H9 (cell line): ENCODE measurements around the gene BRMS1L. TPM values are rescaled to one million over a fixed set of nuclear protein-coding genes. Genes with fewer than 3 reads are reported as not detected.
"Not testable (repeated sequence)": the region's sequence is repeated elsewhere in the genome, so short reads cannot be mapped to it uniquely, and the experiment has no call there.

Experiments used
- DNase-seq: peaks from one replicate; pipeline ENCODE4 v3.0.0-alpha.2; 2017
- H2AFZ ChIP-seq: one replicate; pipeline ENCODE4 v1.6.1; 2013; ENCODE audit warnings: mild to moderate bottlenecking, low read length, control low read depth, moderate library complexity
- H2AK5ac ChIP-seq: 2 replicates; pipeline ENCODE4 v1.6.1; 2013; ENCODE audit warnings: low read length, control low read depth, mixed read lengths; ENCODE audit not compliant: insufficient read length
- H2BK120ac ChIP-seq: one replicate; pipeline ENCODE4 v1.6.1; 2013; ENCODE audit warnings: low read depth, mild to moderate bottlenecking, low read length, control low read depth, inconsistent platforms; ENCODE audit not compliant: poor library complexity, severe bottlenecking
- H2BK12ac ChIP-seq: 2 replicates; pipeline ENCODE4 v1.6.1; 2013; ENCODE audit warnings: low read length, control low read depth, mixed read lengths, low read depth; ENCODE audit not compliant: insufficient read length
- H2BK15ac ChIP-seq: 2 replicates; pipeline ENCODE4 v1.6.1; 2013; ENCODE audit warnings: low read depth, low read length, control low read depth
- H2BK20ac ChIP-seq: one replicate; pipeline ENCODE4 v1.6.1; 2013; ENCODE audit warnings: low read depth, mild to moderate bottlenecking, low read length, control low read depth, inconsistent platforms; ENCODE audit not compliant: poor library complexity, severe bottlenecking
- H2BK5ac ChIP-seq: 2 replicates; pipeline ENCODE4 v1.6.1; 2013; ENCODE audit warnings: low read length, control low read depth, mixed read lengths; ENCODE audit not compliant: insufficient read length
- H3K14ac ChIP-seq: 2 replicates; pipeline ENCODE4 v1.6.1; 2013; ENCODE audit warnings: low read length, control low read depth; ENCODE audit not compliant: insufficient read depth
- H3K18ac ChIP-seq: 2 replicates; pipeline ENCODE4 v1.6.1; 2013; ENCODE audit warnings: low read depth, mild to moderate bottlenecking, mixed read lengths, low read length, control low read depth; ENCODE audit not compliant: insufficient read length
- H3K23ac ChIP-seq: 2 replicates; pipeline ENCODE4 v1.6.1; 2013; ENCODE audit warnings: low read length, control low read depth, mixed read lengths, low read depth; ENCODE audit not compliant: insufficient read length
- H3K23me2 ChIP-seq: 2 replicates; pipeline ENCODE4 v1.6.1; 2013; ENCODE audit warnings: low read depth, mild to moderate bottlenecking, mixed read lengths, low read length, control low read depth; ENCODE audit not compliant: insufficient read length, poor library complexity, severe bottlenecking
- H3K27ac ChIP-seq: 2 replicates; pipeline ENCODE4 v1.5.1; 2013; ENCODE audit warnings: low read length, control low read depth, mixed read lengths, low read depth; ENCODE audit not compliant: insufficient read length
- H3K27me3 ChIP-seq: 2 replicates; pipeline ENCODE4 v1.6.1; 2013; ENCODE audit warnings: low read length, control low read depth, inconsistent platforms; ENCODE audit not compliant: insufficient read depth
- H3K4ac ChIP-seq: 2 replicates; pipeline ENCODE4 v1.6.1; 2013; ENCODE audit warnings: low read depth, mild to moderate bottlenecking, control low read depth, inconsistent platforms, low read length, moderate library complexity
- H3K4me1 ChIP-seq: 2 replicates; pipeline ENCODE4 v1.6.1; 2013; ENCODE audit warnings: low read length, control low read depth, inconsistent platforms; ENCODE audit not compliant: insufficient read depth
- H3K4me2 ChIP-seq: 2 replicates; pipeline ENCODE4 v1.6.1; 2013; ENCODE audit warnings: low read length, control low read depth, mixed read lengths; ENCODE audit not compliant: insufficient read length, insufficient read depth
- H3K56ac ChIP-seq: 2 replicates; pipeline ENCODE4 v1.6.1; 2013; ENCODE audit warnings: low read depth, mild to moderate bottlenecking, mixed read lengths, low read length, control low read depth; ENCODE audit not compliant: insufficient read length
- H3K79me1 ChIP-seq: 2 replicates; pipeline ENCODE4 v1.6.1; 2013; ENCODE audit warnings: low read depth, mild to moderate bottlenecking, moderate library complexity, low read length, control low read depth, inconsistent platforms; ENCODE audit not compliant: insufficient read depth, poor library complexity, severe bottlenecking
- H3K79me2 ChIP-seq: 2 replicates; pipeline ENCODE4 v1.6.1; 2013; ENCODE audit warnings: low read length, control low read depth, inconsistent platforms; ENCODE audit not compliant: insufficient read depth
- H3K9ac ChIP-seq: 2 replicates; pipeline ENCODE4 v1.6.1; 2013; ENCODE audit warnings: low read length, control low read depth, mixed read lengths; ENCODE audit not compliant: insufficient read length; ENCODE audit errors: extremely low read depth
- H3K9me3 ChIP-seq: one replicate; pipeline ENCODE4 v1.6.1; 2013; ENCODE audit warnings: low read depth, low read length, inconsistent platforms; ENCODE audit not compliant: control insufficient read depth
- H3T11ph ChIP-seq: one replicate; pipeline ENCODE4 v1.6.1; 2013; ENCODE audit warnings: mild to moderate bottlenecking, low read length, control low read depth, inconsistent platforms
- H4K20me1 ChIP-seq: one replicate; pipeline ENCODE4 v1.6.1; 2013; ENCODE audit not compliant: control insufficient read depth, insufficient read length, insufficient read depth
- H4K5ac ChIP-seq: 2 replicates; pipeline ENCODE4 v1.6.1; 2013; ENCODE audit warnings: low read depth, mild to moderate bottlenecking, mixed read lengths, low read length, control low read depth; ENCODE audit not compliant: insufficient read length
- H4K8ac ChIP-seq: replicated peaks from 2 replicates; pipeline ENCODE4 v1.6.1; 2013; ENCODE audit warnings: low read length, control low read depth, mixed read lengths, low read depth; ENCODE audit not compliant: insufficient read length
- H4K91ac ChIP-seq: 2 replicates; pipeline ENCODE4 v1.6.1; 2013; ENCODE audit warnings: low read depth, mild to moderate bottlenecking, moderate library complexity, mixed read lengths, low read length, control low read depth; ENCODE audit not compliant: insufficient read length
- H3K27ac Mint-ChIP-seq, 3 experiments: 2 replicates in 2 of 3; 3 replicates in 1 of 3; pipeline ENCODE4 v1.8.0; 2020 to 2021; ENCODE audit warnings: mixed read lengths in 3 of 3, mild to moderate bottlenecking in 1 of 3, moderate library complexity in 1 of 3
- H3K27me3 Mint-ChIP-seq: 2 replicates; pipeline ENCODE4 v1.8.0; 2021; ENCODE audit warnings: low read depth, mild to moderate bottlenecking, moderate library complexity, mixed read lengths
- H3K36me3 Mint-ChIP-seq, 3 experiments: 2 replicates in 2 of 3; 3 replicates in 1 of 3; pipeline ENCODE4 v1.8.0; 2020 to 2021; ENCODE audit warnings: low read depth in 3 of 3, mixed read lengths in 3 of 3; ENCODE audit not compliant: insufficient read depth in 1 of 3
- H3K4me1 Mint-ChIP-seq, 2 experiments: 2 replicates each; pipeline ENCODE4 v1.8.0; 2020; ENCODE audit warnings: mixed read lengths in 2 of 2
- H3K4me3 Mint-ChIP-seq, 2 experiments: 2 replicates in 1 of 2; 3 replicates in 1 of 2; pipeline ENCODE4 v1.8.0; 2020 to 2021; ENCODE audit warnings: mild to moderate bottlenecking in 2 of 2, mixed read lengths in 2 of 2, moderate library complexity in 1 of 2
- H3K9me3 Mint-ChIP-seq, 2 experiments: 2 replicates in 1 of 2; 3 replicates in 1 of 2; pipeline ENCODE4 v1.8.0; 2020; ENCODE audit warnings: mild to moderate bottlenecking in 2 of 2, mixed read lengths in 2 of 2, moderate library complexity in 1 of 2
- WGBS: extraction: QIAGEN DNeasy Blood & Tissue Kit; methylation state at CpG from one replicate; pipeline ENCODE4 v1.1.7; 2013; ENCODE audit warnings: missing lambda C conversion rate, low lambda C conversion rate, mixed read lengths; ENCODE audit not compliant: insufficient read length; ENCODE audit errors: extremely low coverage; 5-methylcytosine and 5-hydroxymethylcytosine counted together
- total RNA-seq: library from RNA; stranded (reverse); gene quantifications from 2 replicates; pipeline ENCODE4 v1.2.1, GENCODE V29; 2021
- TF ChIP-seq, protein P1 (sequence below): fragments of 200-600 bp; sonication (generic); conservative IDR thresholded peaks from 3 replicates; pipeline ENCODE4 v1.8.0; 2021; ENCODE audit warnings: antibody characterized with exemption, mild to moderate bottlenecking

BRMS1L gene
- total RNA-seq, 1 experiment from 2014 or later = 12.9 TPM

- H3K79me2 ChIP-seq = no peaks in the 10 kb centered on the region
- Mint-ChIP-seq H3K4me1 (peaks cover 5 to 9% of the 10 kb centered on the region in 2 experiments; a peak in 3 of 4 replicates), H3K27ac (no peak overlapping the region), H3K36me3 (no peaks in the 10 kb centered on the region), H3K9me3 (no peaks in the 10 kb centered on the region; a peak in 1 of 5 replicates), H3K27me3 (no peaks in the 10 kb centered on the region), H3K4me3 (no peak overlapping the region)
- no CpG with 5 or more reads among the region's 3 CpGs for WGBS
- no peak overlapping the region for H2AK5ac ChIP-seq
- no peaks in the 10 kb centered on the region for H3K79me1 ChIP-seq
- no peak overlapping the region for H4K5ac ChIP-seq
- H4K8ac ChIP-seq = no peak overlapping the region
- no peak overlapping the region for H3K9ac ChIP-seq
- no peaks in the 10 kb centered on the region for H4K20me1 ChIP-seq
- peaks cover 5% of the 10 kb centered on the region for H3K23me2 ChIP-seq
- H3K18ac ChIP-seq = no peak overlapping the region
- no peak for DNase-seq
- no peak overlapping the region for H3K56ac ChIP-seq
- H3K27ac ChIP-seq = no peak overlapping the region
- H3K23ac ChIP-seq = no peak overlapping the region
- no peak overlapping the region for H3K4ac ChIP-seq
- TF ChIP-seq, protein P1, sequence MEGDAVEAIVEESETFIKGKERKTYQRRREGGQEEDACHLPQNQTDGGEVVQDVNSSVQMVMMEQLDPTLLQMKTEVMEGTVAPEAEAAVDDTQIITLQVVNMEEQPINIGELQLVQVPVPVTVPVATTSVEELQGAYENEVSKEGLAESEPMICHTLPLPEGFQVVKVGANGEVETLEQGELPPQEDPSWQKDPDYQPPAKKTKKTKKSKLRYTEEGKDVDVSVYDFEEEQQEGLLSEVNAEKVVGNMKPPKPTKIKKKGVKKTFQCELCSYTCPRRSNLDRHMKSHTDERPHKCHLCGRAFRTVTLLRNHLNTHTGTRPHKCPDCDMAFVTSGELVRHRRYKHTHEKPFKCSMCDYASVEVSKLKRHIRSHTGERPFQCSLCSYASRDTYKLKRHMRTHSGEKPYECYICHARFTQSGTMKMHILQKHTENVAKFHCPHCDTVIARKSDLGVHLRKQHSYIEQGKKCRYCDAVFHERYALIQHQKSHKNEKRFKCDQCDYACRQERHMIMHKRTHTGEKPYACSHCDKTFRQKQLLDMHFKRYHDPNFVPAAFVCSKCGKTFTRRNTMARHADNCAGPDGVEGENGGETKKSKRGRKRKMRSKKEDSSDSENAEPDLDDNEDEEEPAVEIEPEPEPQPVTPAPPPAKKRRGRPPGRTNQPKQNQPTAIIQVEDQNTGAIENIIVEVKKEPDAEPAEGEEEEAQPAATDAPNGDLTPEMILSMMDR = no peak
- no peaks in the 10 kb centered on the region for H3K27me3 ChIP-seq
- H4K91ac ChIP-seq = no peak overlapping the region
- no peak overlapping the region for H2BK20ac ChIP-seq
- H2BK120ac ChIP-seq = no peak overlapping the region
- no peak overlapping the region for H2AFZ ChIP-seq
- H2BK5ac ChIP-seq = no peak overlapping the region
- no peaks in the 10 kb centered on the region for H3K4me1 ChIP-seq
- no peak overlapping the region for H2BK12ac ChIP-seq
- H2BK15ac ChIP-seq = no peak overlapping the region
- H3K9me3 ChIP-seq = no peaks in the 10 kb centered on the region
- H3T11ph ChIP-seq = no peak overlapping the region
- no peak overlapping the region for H3K14ac ChIP-seq
- no peak overlapping the region for H3K4me2 ChIP-seq
Observed at GRCh38 chr14:35822501-35822900, 3.6 kb upstream of the BRMS1L start.

DNA sequence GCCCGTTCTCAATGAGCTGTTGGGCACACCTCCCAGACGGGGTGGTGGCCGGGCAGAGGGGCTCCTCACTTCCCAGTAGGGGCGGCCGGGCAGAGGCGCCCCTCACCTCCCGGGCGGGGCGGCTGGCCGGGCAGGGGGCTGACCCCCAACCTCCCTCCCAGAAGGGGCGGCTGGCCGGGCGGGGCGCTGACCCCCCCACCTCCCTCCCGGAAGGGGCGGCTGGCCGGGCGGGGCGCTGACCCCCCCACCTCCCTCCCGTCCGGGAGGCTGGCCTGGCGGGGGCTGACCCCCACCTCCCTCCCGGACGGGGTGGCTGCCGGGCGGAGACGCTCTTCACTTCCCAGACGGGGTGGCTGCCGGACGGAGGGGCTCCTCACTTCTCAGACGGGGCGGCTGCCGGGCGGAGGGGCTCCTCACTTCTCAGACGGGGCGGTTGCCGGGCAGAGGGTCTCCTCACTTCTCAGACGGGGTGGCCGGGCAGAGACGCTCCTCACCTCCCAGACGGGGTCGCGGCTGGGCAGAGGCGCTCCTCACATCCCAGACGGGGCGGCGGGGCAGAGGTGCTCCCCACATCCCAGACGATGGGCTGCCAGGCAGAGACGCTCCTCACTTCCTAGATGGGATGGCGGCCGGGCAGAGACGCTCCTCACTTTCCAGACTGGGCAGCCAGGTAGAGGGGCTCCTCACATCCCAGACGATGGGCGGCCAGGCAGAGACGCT, 1.5 kb upstream of the BRMS1L start:
- not testable (repeated sequence) for H3K4me2 ChIP-seq, H3K23ac ChIP-seq, H4K91ac ChIP-seq, H2AFZ ChIP-seq, H3K4me3 Mint-ChIP-seq, H3K27ac Mint-ChIP-seq, H2BK12ac ChIP-seq, H2AK5ac ChIP-seq, H2BK5ac ChIP-seq, H3K79me2 ChIP-seq, H3K79me1 ChIP-seq, H4K8ac ChIP-seq, H3K56ac ChIP-seq, H3K9me3 Mint-ChIP-seq, H3K9me3 ChIP-seq, H2BK20ac ChIP-seq, DNase-seq, H3K27ac ChIP-seq, H4K5ac ChIP-seq, H3K14ac ChIP-seq, H3K4me1 ChIP-seq, H2BK120ac ChIP-seq, H3K4ac ChIP-seq, H3K9ac ChIP-seq, H3K27me3 Mint-ChIP-seq, H4K20me1 ChIP-seq, H3K18ac ChIP-seq, H3T11ph ChIP-seq, H3K36me3 Mint-ChIP-seq, H3K27me3 ChIP-seq, H2BK15ac ChIP-seq, H3K23me2 ChIP-seq
- peaks cover 12% of the 10 kb centered on the region in 2 experiments for H3K4me1 Mint-ChIP-seq
- no CpG with 5 or more reads among the region's 55 CpGs for WGBS
